Gastrocnemius medialis (tissue), 4 donors: Measurements from ENCODE around the gene GRIN2A.

Experiments
- CTCF ChIP-seq, 5 experiments: fragments of 450-650 bp in 3 of 5; fragments of 200-600 bp in 2 of 5; sonication (generic) in 2 of 5; IDR thresholded peaks in 4 of 5; conservative IDR thresholded peaks in 1 of 5; 1 replicate in 4 of 5; 2 replicates in 1 of 5; pipeline ENCODE4 v1.5.1; 2016 to 2019; ENCODE audit warnings: antibody characterized with exemption in 5 of 5, mild to moderate bottlenecking in 3 of 5, moderate library complexity in 3 of 5
- POLR2A ChIP-seq, 2 donors: fragments of 450-650 bp; IDR thresholded peaks; one replicate each; pipeline ENCODE4 v1.6.1; 2017; ENCODE audit warnings: antibody characterized with exemption in 2 of 2, mild to moderate bottlenecking in 2 of 2, moderate library complexity in 2 of 2

- TF ChIP-seq CTCF (IDR thresholded peaks at IDR 0.05 in 4 of 5, conservative IDR thresholded peaks at IDR 0.05 in 1 of 5), result no peak
- no peak for TF ChIP-seq POLR2A (IDR thresholded peaks at IDR 0.05)
Observed at GRCh38 chr16:9885467-9885866, 296.8 kb downstream of the GRIN2A start.
